Measurements from ENCODE around the gene EDC4.
"Not testable (repeated sequence)": the region's sequence is repeated elsewhere in the genome, so short reads cannot be mapped to it uniquely, and the experiment has no call there.

Gene EDC4

DNA sequence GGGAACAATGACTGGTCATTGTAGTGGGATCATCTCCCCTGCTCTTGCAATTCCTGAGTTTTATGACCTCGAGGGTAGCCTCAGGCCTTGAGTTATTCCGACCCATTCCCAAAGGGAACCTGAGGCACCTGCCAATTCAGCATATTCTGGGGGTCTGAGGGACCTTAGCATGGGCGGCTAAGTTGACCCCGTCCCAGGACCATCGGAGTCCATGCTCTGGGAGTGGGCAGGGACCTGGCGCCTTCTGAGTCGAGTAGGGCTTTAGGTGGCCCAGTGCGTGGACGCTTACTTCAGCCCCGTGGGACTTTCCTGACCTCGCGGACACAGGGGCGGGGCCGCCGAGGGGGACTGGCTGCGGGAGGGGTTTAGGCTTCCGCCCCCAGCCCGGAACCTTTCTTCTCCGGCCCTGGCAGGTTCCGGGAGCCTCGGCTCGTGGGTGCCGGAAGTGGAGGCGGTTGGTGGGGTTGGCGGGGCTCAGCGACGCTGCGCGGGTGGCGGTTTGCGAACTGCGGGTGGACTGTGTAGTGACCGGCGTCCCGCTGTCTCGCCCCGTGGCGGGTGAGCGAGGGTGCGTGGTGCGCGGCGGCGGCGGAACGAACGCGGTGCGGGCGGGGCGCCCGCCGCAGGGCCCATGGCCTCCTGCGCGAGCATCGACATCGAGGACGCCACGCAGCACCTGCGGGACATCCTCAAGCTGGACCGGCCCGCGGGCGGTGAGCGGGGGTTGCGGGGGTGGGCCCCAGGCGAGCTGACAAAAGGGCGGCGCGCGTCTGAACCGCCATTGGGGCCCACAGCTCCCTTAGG, at the start of gene EDC4:
Gene EDC4 (plus strand): TSS at position 422 of the 804 bp plus-strand sequence. CDS start 210 bp downstream, at position 632.
- H3K4me3 ChIP-seq (ENCODE audit: low read length in 2 of 2), result peak within 1 kb of the TSS; percentile 83 to 93
- no peaks in the 10 kb centered on the region for H3K27me3 ChIP-seq (ENCODE audit: control insufficient read depth in 1 of 2, insufficient read depth in 2 of 2, low read length in 2 of 2)
- H3K36me3 ChIP-seq (ENCODE audit: control insufficient read depth in 2 of 2, insufficient read depth in 2 of 2, low read length in 2 of 2), result peaks cover 23 to 38% of the 10 kb centered on the region in 2 donors
- peak within 1 kb of the TSS; percentile 90 to 92 for H3K9ac ChIP-seq (ENCODE audit: low read length in 2 of 2)
- peaks cover 29% of the 10 kb centered on the region for H3K4me1 ChIP-seq (ENCODE audit: control insufficient read depth, insufficient read depth, low read length)
- peak within 1 kb of the TSS; percentile 70 for H3K27ac ChIP-seq (ENCODE audit: low read length)
- no peaks in the 10 kb centered on the region for H3K9me3 ChIP-seq (ENCODE audit: control insufficient read depth in 2 of 2, low read length in 2 of 2)

- no peak overlapping the region for H3K4me3 ChIP-seq (ENCODE audit: low read length in 2 of 2)
- H3K9ac ChIP-seq (ENCODE audit: low read length in 2 of 2), result no peak overlapping the region
- no peaks in the 10 kb centered on the region for H3K27me3 ChIP-seq (ENCODE audit: control insufficient read depth in 1 of 2, insufficient read depth in 2 of 2, low read length in 2 of 2)
- no peaks in the 10 kb centered on the region for H3K4me1 ChIP-seq (ENCODE audit: control insufficient read depth, insufficient read depth, low read length)
- no peaks in the 10 kb centered on the region for H3K9me3 ChIP-seq (ENCODE audit: control insufficient read depth in 2 of 2, low read length in 2 of 2)
- H3K27ac ChIP-seq (ENCODE audit: low read length), result no peak overlapping the region
- peaks cover 13 to 27% of the 10 kb centered on the region in 2 donors for H3K36me3 ChIP-seq (ENCODE audit: control insufficient read depth in 2 of 2, insufficient read depth in 2 of 2, low read length in 2 of 2)
Measured at GRCh38 chr16:67825119-67825518, 47.7 kb upstream of the EDC4 start.

DNA sequence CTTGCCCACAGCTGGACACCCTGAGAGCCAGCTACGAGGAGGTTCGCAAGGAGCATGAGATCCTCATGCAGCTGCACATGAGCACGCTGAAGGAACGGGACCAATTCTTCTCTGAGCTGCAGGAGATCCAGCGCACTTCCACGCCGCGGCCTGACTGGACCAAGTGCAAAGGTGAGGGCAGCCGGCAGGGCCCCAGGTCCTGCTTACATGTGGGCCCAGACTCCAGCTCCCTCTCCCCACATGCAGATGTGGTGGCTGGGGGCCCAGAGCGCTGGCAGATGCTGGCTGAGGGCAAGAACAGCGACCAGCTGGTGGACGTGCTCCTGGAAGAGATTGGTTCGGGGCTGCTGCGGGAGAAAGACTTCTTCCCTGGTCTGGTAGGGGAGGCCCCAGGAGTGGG, 46.9 kb upstream of the EDC4 start:
- Histone ChIP-seq H3K9ac (ENCODE audit: low read length in 2 of 2) (no peak overlapping the region), H3K4me1 (ENCODE audit: control insufficient read depth, insufficient read depth, low read length) (no peaks in the 10 kb centered on the region), H3K27me3 (ENCODE audit: control insufficient read depth in 1 of 2, insufficient read depth in 2 of 2, low read length in 2 of 2) (no peaks in the 10 kb centered on the region), H3K36me3 (ENCODE audit: control insufficient read depth in 2 of 2, insufficient read depth in 2 of 2, low read length in 2 of 2) (peaks cover 21 to 33% of the 10 kb centered on the region in 2 donors), H3K27ac (ENCODE audit: low read length) (no peak overlapping the region), H3K4me3 (ENCODE audit: low read length in 2 of 2) (no peak overlapping the region), H3K9me3 (ENCODE audit: control insufficient read depth in 2 of 2, low read length in 2 of 2) (no peaks in the 10 kb centered on the region)

DNA sequence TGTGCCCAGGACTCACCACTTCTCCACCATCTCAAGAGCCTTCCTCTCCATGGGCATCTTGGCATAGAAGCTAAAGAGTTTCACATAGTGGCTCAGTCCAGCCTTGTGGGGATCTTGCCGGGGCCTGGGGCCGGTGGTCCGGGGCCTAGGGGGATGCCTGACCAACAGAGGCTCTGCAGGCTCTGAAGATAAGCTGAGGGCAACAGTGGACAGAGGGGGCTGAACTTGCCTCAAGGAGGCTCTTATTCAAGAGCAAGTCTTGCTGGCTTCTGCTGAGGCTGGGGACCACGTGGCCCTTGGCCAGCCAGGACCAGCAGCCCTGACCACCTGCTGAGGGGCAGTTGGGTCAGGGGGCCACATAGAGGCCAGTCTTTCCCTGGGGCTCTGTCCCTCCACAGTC, 44.2 kb upstream of the EDC4 start:
- Histone ChIP-seq H3K36me3 (ENCODE audit: control insufficient read depth in 2 of 2, insufficient read depth in 2 of 2, low read length in 2 of 2) (peaks cover 28 to 47% of the 10 kb centered on the region in 2 donors), H3K4me1 (ENCODE audit: control insufficient read depth, insufficient read depth, low read length) (peaks cover 13% of the 10 kb centered on the region), H3K4me3 (ENCODE audit: low read length in 2 of 2) (no peak overlapping the region), H3K9me3 (ENCODE audit: control insufficient read depth in 2 of 2, low read length in 2 of 2) (no peaks in the 10 kb centered on the region), H3K27me3 (ENCODE audit: control insufficient read depth in 1 of 2, insufficient read depth in 2 of 2, low read length in 2 of 2) (no peaks in the 10 kb centered on the region), H3K27ac (ENCODE audit: low read length) (no peak overlapping the region), H3K9ac (ENCODE audit: low read length in 2 of 2) (no peak overlapping the region)

DNA sequence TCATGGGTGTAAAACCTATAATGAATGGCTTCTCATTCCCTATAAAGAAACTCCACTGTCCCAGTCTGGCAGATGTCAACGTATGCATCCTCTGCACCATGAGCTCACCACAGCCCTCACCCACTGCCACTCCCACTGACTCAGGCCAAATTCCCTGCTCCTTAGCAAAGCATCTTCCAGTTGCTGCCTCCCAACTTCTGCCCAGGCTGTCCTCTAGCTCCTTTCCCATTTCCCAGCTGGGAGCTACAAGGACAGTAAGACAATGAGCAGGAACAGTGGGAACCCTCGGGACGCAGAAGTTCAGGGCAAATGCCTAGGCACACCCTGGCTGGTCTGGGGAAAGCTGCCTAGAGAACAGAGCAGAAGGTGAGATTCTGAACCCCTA, 39.8 kb upstream of the EDC4 start:
- Histone ChIP-seq H3K27me3 (ENCODE audit: control insufficient read depth in 1 of 2, insufficient read depth in 2 of 2, low read length in 2 of 2) (no peaks in the 10 kb centered on the region), H3K4me1 (ENCODE audit: control insufficient read depth, insufficient read depth, low read length) (peaks cover 19% of the 10 kb centered on the region), H3K36me3 (ENCODE audit: control insufficient read depth in 2 of 2, insufficient read depth in 2 of 2, low read length in 2 of 2) (peaks cover 23 to 38% of the 10 kb centered on the region in 2 donors), H3K27ac (ENCODE audit: low read length) (peak overlapping the region; percentile 1), H3K4me3 (ENCODE audit: low read length in 2 of 2) (peak overlapping the region; percentile 86 to 88), H3K9me3 (ENCODE audit: control insufficient read depth in 2 of 2, low read length in 2 of 2) (no peaks in the 10 kb centered on the region), H3K9ac (ENCODE audit: low read length in 2 of 2) (peak overlapping the region; percentile 90 to 94)

DNA sequence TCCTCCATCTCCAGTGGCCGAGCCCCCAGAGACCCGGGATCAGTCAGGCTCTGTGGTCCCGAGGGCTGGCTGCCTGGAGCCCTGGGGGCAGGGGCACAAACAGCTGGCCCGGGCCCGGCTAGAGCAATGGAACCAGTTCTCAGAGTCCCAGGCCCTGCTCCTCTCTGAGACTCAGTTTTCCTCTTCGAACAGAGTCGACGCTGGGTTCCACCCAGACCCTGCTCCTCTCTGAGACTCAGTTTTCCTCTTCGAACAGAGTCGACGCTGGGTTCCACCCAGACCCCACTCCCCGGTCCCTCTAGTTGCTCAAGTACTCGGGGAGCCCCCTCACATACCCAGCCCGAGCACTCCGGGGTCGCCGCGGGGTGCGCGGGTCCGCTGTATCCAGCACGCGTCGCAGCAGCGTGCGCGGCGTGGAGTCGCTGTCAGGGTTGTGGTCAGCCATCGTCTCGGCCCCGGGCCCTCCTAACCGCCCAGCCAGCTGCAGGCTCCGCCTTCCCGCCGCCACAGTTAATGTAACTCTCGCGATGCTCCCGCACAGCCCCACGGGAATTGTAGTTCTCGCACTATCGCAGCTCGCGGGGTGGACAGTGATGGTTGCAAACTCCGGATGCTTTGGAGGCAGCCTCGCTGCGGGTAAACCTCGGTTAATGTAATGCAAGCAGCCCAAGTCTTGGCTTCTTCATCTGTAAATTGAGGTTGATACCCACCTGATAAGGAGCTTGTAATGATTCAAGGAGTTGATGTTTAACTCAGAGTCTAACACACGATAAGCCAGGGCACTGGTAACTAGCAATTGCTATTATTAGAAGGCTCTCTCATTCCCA, 39.2 kb upstream of the EDC4 start:
- H3K9ac ChIP-seq (ENCODE audit: low read length in 2 of 2), result peak overlapping the region; percentile 90 to 94
- no peaks in the 10 kb centered on the region for H3K27me3 ChIP-seq (ENCODE audit: control insufficient read depth in 1 of 2, insufficient read depth in 2 of 2, low read length in 2 of 2)
- no peaks in the 10 kb centered on the region for H3K9me3 ChIP-seq (ENCODE audit: control insufficient read depth in 2 of 2, low read length in 2 of 2)
- H3K27ac ChIP-seq (ENCODE audit: low read length), result peak overlapping the region; percentile 1
- H3K4me1 ChIP-seq (ENCODE audit: control insufficient read depth, insufficient read depth, low read length), result peaks cover 19% of the 10 kb centered on the region
- H3K36me3 ChIP-seq (ENCODE audit: control insufficient read depth in 2 of 2, insufficient read depth in 2 of 2, low read length in 2 of 2), result peaks cover 23 to 35% of the 10 kb centered on the region in 2 donors
- H3K4me3 ChIP-seq (ENCODE audit: low read length in 2 of 2), result peak overlapping the region; percentile 86 to 88

DNA sequence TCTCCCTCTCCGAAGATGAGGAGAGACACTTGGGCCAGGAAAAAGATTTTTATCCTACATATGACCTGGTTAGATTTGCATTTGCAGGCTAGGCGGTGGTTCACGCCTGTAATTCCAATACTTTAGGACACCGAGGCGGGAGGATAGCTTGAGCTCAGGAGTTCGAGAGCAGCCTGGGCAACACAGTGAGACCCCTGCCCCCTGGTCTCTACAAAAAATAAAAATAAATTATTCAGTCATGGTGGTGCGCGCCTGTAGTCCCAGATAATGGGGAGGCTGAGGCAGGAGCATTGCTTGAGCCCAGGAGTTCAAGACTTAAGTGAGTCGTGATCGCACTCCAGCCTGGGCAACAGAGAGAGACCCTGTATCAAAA, 38.6 kb upstream of the EDC4 start:
- Histone ChIP-seq H3K9me3 (ENCODE audit: control insufficient read depth in 2 of 2, low read length in 2 of 2) (no peaks in the 10 kb centered on the region), H3K4me3 (ENCODE audit: low read length in 2 of 2) (peak overlapping the region; percentile 86 to 88), H3K9ac (ENCODE audit: low read length in 2 of 2) (peak overlapping the region; percentile 90 to 94)

DNA sequence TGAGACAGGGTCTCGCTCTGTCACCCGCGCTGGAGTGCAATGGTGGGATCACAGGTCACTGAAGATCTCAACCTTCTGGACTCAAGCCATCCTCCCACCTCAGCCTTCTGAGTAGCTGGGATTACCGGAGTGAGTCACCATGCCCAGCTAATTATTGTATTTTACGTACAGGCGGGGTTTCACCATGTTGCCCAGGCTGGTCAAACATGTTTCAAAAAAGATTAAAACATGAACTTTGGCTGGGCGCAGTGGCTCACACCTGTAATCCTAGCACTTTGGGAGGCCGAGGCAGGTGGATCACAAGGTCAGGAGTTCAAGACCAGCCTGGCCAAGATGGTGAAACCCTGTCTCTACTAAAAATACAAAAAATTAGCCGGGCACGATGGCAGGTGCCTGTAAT, 35.7 kb upstream of the EDC4 start:
- H3K9me3 ChIP-seq (ENCODE audit: control insufficient read depth in 2 of 2, low read length in 2 of 2); H3K4me3 ChIP-seq (ENCODE audit: low read length in 2 of 2); H3K27me3 ChIP-seq (ENCODE audit: control insufficient read depth in 1 of 2, insufficient read depth in 2 of 2, low read length in 2 of 2); H3K9ac ChIP-seq (ENCODE audit: low read length in 2 of 2); H3K36me3 ChIP-seq (ENCODE audit: control insufficient read depth in 2 of 2, insufficient read depth in 2 of 2, low read length in 2 of 2); H3K27ac ChIP-seq (ENCODE audit: low read length): not testable (repeated sequence)
- H3K4me1 ChIP-seq (ENCODE audit: control insufficient read depth, insufficient read depth, low read length), result peaks cover 25% of the 10 kb centered on the region

More for the DNA sequence above, 38.6 kb upstream of the EDC4 start:
- peak overlapping the region; percentile 1 for H3K27ac ChIP-seq (ENCODE audit: low read length)
- H3K4me1 ChIP-seq (ENCODE audit: control insufficient read depth, insufficient read depth, low read length), result peaks cover 19% of the 10 kb centered on the region
- H3K36me3 ChIP-seq (ENCODE audit: control insufficient read depth in 2 of 2, insufficient read depth in 2 of 2, low read length in 2 of 2), result peaks cover 20 to 29% of the 10 kb centered on the region in 2 donors
- H3K27me3 ChIP-seq (ENCODE audit: control insufficient read depth in 1 of 2, insufficient read depth in 2 of 2, low read length in 2 of 2), result no peaks in the 10 kb centered on the region

- Histone ChIP-seq H3K9ac (ENCODE audit: low read length in 2 of 2) (no peak overlapping the region), H3K4me3 (ENCODE audit: low read length in 2 of 2) (no peak overlapping the region), H3K27me3 (ENCODE audit: control insufficient read depth in 1 of 2, insufficient read depth in 2 of 2, low read length in 2 of 2) (no peaks in the 10 kb centered on the region), H3K36me3 (ENCODE audit: control insufficient read depth in 2 of 2, insufficient read depth in 2 of 2, low read length in 2 of 2) (no peaks in the 10 kb centered on the region), H3K4me1 (ENCODE audit: control insufficient read depth, insufficient read depth, low read length) (peaks cover 23% of the 10 kb centered on the region), H3K27ac (ENCODE audit: low read length) (no peak overlapping the region), H3K9me3 (ENCODE audit: control insufficient read depth in 2 of 2, low read length in 2 of 2) (no peaks in the 10 kb centered on the region)
Measured at GRCh38 chr16:67837811-67838210, 35.0 kb upstream of the EDC4 start.

DNA sequence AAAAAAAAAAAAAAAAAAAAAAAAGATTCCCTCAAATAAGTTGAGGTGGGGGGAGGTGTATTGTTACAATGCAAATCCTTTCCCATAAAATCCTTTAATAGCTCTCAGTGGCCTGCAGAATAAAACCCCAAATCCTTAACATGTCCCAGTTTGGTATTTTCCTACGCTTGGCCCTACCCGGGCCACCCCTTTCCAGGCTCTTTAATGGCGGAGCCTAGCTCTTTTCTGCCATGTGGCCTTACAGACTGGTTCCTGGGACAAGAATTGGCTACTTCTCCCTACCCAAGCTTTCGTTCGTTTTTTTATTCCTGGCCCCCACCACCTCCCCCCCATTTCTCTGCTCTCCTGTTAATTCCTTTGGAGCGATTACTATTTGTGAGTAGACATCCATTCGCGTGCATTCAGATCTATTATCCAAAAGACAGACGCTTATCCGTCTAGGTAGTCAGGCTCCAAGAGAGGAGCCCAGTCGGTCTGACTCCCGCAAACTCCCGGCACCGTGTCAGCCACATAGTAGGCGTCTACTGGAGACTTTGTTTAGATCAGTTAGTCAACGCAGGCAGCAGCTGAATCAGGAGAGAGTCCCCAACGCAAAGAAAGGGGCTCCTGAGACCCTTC, 31.5 kb upstream of the EDC4 start:
- H3K4me3 ChIP-seq (ENCODE audit: low read length in 2 of 2), result peak overlapping the region; percentile 81 to 96
- peaks cover 47% of the 10 kb centered on the region for H3K4me1 ChIP-seq (ENCODE audit: control insufficient read depth, insufficient read depth, low read length)
- no peaks in the 10 kb centered on the region for H3K36me3 ChIP-seq (ENCODE audit: control insufficient read depth in 2 of 2, insufficient read depth in 2 of 2, low read length in 2 of 2)
- peak overlapping the region; percentile 83 to 95 for H3K9ac ChIP-seq (ENCODE audit: low read length in 2 of 2)
- no peaks in the 10 kb centered on the region for H3K9me3 ChIP-seq (ENCODE audit: control insufficient read depth in 2 of 2, low read length in 2 of 2)
- H3K27me3 ChIP-seq (ENCODE audit: control insufficient read depth in 1 of 2, insufficient read depth in 2 of 2, low read length in 2 of 2), result no peaks in the 10 kb centered on the region
- peak overlapping the region; percentile 93 for H3K27ac ChIP-seq (ENCODE audit: low read length)
